Ovary (tissue), 3 donors: ENCODE measurements around the gene NKIRAS2.

ENCODE experiments used
- EP300 ChIP-seq: sonication (generic); formaldehyde crosslinking; IDR thresholded peaks from one replicate; pipeline ENCODE4 v1.6.1; 2017; ENCODE audit warnings: antibody characterized with exemption
- POLR2A ChIP-seq: fragments of 450-650 bp; IDR thresholded peaks from one replicate; pipeline ENCODE4 v1.6.1; 2017; ENCODE audit warnings: antibody characterized with exemption, mild to moderate bottlenecking, moderate library complexity
- TF ChIP-seq, protein P1 (sequence below), 3 donors: fragments of 450-650 bp in 2 of 3; fragments of 200-600 bp in 1 of 3; IDR thresholded peaks; one replicate each; pipeline versions ENCODE4 v1.5.1 to v1.8.0; 2016 to 2022; ENCODE audit warnings: antibody characterized with exemption in 3 of 3, mild to moderate bottlenecking in 1 of 3
- donor health status: DM: no; HTN: no; CAD: no.

- TF ChIP-seq POLR2A: no peak
- TF ChIP-seq EP300: no peak
- TF ChIP-seq, protein P1, sequence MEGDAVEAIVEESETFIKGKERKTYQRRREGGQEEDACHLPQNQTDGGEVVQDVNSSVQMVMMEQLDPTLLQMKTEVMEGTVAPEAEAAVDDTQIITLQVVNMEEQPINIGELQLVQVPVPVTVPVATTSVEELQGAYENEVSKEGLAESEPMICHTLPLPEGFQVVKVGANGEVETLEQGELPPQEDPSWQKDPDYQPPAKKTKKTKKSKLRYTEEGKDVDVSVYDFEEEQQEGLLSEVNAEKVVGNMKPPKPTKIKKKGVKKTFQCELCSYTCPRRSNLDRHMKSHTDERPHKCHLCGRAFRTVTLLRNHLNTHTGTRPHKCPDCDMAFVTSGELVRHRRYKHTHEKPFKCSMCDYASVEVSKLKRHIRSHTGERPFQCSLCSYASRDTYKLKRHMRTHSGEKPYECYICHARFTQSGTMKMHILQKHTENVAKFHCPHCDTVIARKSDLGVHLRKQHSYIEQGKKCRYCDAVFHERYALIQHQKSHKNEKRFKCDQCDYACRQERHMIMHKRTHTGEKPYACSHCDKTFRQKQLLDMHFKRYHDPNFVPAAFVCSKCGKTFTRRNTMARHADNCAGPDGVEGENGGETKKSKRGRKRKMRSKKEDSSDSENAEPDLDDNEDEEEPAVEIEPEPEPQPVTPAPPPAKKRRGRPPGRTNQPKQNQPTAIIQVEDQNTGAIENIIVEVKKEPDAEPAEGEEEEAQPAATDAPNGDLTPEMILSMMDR (IDR thresholded peaks at IDR 0.05): no peak
Measured at GRCh38 chr17:42027961-42028790, 8.3 kb downstream of the NKIRAS2 start.
